Mammary epithelial cell (primary cell): ENCODE measurements around the gene SLC25A21.

Experiments used
- EZH2 ChIP-seq: IDR thresholded peaks from 2 replicates; pipeline ENCODE4 v1.6.1; 2012; ENCODE audit warnings: low read length, inconsistent platforms, borderline replicate concordance
- TF ChIP-seq, protein P1 (sequence below), 2 donors: IDR thresholded peaks in 1 of 2; conservative IDR thresholded peaks in 1 of 2; 2 replicates each; pipeline ENCODE4 v1.5.1; 2011 to 2012; ENCODE audit warnings: inconsistent platforms in 2 of 2, low read length in 2 of 2, mild to moderate bottlenecking in 2 of 2, control low read depth in 1 of 2, low read depth in 1 of 2; ENCODE audit not compliant: insufficient read depth in 1 of 2; ENCODE audit errors: extremely low read depth in 1 of 2

DNA sequence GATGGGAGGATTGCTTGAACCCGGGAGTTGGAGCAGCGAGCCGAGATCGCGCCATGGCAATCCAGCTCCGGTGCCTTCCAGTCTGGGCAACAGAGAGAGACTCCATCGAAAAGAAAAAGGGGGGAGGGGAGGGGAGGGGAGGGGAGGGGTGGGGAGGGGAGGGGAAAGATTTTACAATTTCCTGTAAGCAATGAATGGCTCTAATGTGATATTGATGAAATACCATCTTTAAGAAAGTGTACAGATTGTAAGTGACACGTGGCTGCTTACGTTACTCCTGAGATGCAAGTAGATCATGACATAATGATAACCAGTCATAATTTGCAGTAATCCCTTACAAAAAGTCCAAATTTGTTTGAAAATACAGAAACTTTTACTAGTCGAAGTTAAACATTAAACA, 1.4 kb downstream of the SLC25A21 start:
- TF ChIP-seq, protein P1, sequence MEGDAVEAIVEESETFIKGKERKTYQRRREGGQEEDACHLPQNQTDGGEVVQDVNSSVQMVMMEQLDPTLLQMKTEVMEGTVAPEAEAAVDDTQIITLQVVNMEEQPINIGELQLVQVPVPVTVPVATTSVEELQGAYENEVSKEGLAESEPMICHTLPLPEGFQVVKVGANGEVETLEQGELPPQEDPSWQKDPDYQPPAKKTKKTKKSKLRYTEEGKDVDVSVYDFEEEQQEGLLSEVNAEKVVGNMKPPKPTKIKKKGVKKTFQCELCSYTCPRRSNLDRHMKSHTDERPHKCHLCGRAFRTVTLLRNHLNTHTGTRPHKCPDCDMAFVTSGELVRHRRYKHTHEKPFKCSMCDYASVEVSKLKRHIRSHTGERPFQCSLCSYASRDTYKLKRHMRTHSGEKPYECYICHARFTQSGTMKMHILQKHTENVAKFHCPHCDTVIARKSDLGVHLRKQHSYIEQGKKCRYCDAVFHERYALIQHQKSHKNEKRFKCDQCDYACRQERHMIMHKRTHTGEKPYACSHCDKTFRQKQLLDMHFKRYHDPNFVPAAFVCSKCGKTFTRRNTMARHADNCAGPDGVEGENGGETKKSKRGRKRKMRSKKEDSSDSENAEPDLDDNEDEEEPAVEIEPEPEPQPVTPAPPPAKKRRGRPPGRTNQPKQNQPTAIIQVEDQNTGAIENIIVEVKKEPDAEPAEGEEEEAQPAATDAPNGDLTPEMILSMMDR (conservative IDR thresholded peaks at IDR 0.05 in 1 of 2, IDR thresholded peaks at IDR 0.05 in 1 of 2; ENCODE audit: extremely low read depth in 1 of 2, insufficient read depth in 1 of 2, low read depth in 1 of 2, low read length in 2 of 2) = no peak
- no peak for TF ChIP-seq EZH2
